ENCODE data around the gene CTSE. TPM values are rescaled to one million over a fixed set of nuclear protein-coding genes. Genes with fewer than 3 reads are reported as not detected.
"Not testable (repeated sequence)": the region's sequence is repeated elsewhere in the genome, so short reads cannot be mapped to it uniquely, and the experiment has no call there.

CTSE gene
- total RNA-seq, 2 donors from 2014 or later, result not detected

- no peaks in the 10 kb centered on the region for H3K36me3 ChIP-seq
- 86% methylated on average over 5 of the region's 6 CpGs for WGBS
- H3K27me3 ChIP-seq (replicated peaks; ENCODE audit: insufficient read depth), result no peaks in the 10 kb centered on the region
- H3K27ac ChIP-seq, result no peak overlapping the region
- TF ChIP-seq POLR2AphosphoS5 (IDR thresholded peaks at IDR 0.05) (no peak), CTCF (IDR thresholded peaks at IDR 0.05) (no peak), POLR2A (IDR thresholded peaks at IDR 0.05) (no peak)
- no peaks in the 10 kb centered on the region for H3K4me1 ChIP-seq (replicated peaks)
- no peaks in the 10 kb centered on the region for H3K9me3 ChIP-seq
- H3K4me3 ChIP-seq, result no peak overlapping the region
- DNase-seq (ENCODE audit: low spot score), result no peak
- intact Hi-C loops (cut with DNase I), result no loop called here
Measured at GRCh38 chr1:206066479-206067171, 42.9 kb upstream of the CTSE start.

DNA sequence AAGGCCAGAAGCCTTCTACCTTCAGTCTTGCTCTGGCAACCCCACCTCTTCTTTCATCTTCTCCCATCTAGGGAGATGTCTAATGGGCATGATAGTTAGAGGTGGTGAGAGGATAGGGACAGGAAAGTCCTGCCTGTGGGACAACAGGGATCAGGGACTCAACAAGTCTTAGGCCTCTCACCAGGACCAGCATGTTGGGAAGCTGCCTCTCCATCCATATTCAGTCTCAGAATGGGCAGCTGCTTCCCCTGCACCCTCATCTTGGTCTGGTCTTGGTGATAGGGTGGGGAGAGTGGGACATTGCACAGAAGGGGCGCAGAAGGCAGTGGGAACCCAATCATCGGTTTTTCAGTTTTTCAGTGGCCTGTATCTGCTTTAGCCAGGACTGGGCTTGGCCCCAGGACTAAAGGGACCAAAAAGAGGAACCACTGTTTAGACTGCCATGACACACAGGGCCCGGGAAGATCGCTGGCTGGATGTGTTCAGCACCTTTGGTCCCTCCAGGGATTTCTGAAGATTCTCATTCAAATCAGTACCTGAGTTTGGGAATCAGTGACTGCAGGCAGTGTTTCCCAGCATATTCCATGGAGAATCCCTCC lies 42.0 kb upstream of the CTSE start:
- Histone ChIP-seq H3K27ac (no peak overlapping the region), H3K27me3 (replicated peaks; ENCODE audit: insufficient read depth) (no peaks in the 10 kb centered on the region), H3K4me1 (replicated peaks) (no peaks in the 10 kb centered on the region), H3K36me3 (no peaks in the 10 kb centered on the region), H3K4me3 (no peak overlapping the region), H3K9me3 (no peaks in the 10 kb centered on the region)
- DNase-seq (ENCODE audit: low spot score), result no peak
- intact Hi-C loops (cut with DNase I), result no loop called here
- TF ChIP-seq CTCF (IDR thresholded peaks at IDR 0.05), result no peak
- no peak for TF ChIP-seq POLR2AphosphoS5 (IDR thresholded peaks at IDR 0.05)
- no peak for TF ChIP-seq POLR2A (IDR thresholded peaks at IDR 0.05)
- WGBS, result 98% methylated on average over 4 of the region's 4 CpGs

GRCh38 chr1:206064501-206064900 lies 40.8 kb upstream of the CTSE start:
- H3K4me1 ChIP-seq (replicated peaks); DNase-seq (ENCODE audit: low spot score); H3K36me3 ChIP-seq; H3K27me3 ChIP-seq (replicated peaks; ENCODE audit: insufficient read depth); H3K9me3 ChIP-seq; intact Hi-C loops (cut with DNase I); H3K4me3 ChIP-seq; H3K27ac ChIP-seq: not testable (repeated sequence)
- WGBS, result 82% methylated on average over 11 of the region's 25 CpGs

DNA sequence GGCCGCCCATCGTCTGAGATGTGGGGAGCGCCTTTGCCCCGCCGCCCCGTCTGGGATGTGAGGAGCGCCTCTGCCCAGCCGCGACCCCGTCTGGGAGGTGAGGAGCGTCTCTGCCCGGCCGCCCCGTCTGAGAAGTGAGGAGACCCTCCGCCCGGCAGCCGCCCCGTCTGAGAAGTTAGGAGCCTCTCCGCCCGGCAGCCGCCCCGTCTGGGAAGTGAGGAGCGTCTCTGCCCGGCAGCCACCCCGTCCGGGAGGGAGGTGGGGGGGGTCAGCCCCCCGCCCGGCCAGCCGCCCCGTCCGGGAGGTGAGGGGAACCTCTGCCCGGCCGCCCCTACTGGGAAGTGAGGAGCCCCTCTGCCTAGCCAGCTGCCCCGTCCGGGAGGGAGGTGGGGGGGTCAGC lies 40.3 kb upstream of the CTSE start:
- H3K9me3 ChIP-seq; DNase-seq (ENCODE audit: low spot score); H3K4me3 ChIP-seq; intact Hi-C loops (cut with DNase I); H3K27ac ChIP-seq; H3K36me3 ChIP-seq; H3K4me1 ChIP-seq (replicated peaks); H3K27me3 ChIP-seq (replicated peaks; ENCODE audit: insufficient read depth): not testable (repeated sequence)
- WGBS, result 96% methylated on average over 21 of the region's 35 CpGs

- 83% methylated on average over 6 of the region's 6 CpGs for WGBS
- TF ChIP-seq CTCF (IDR thresholded peaks at IDR 0.05) (no peak), POLR2AphosphoS5 (IDR thresholded peaks at IDR 0.05) (no peak), POLR2A (IDR thresholded peaks at IDR 0.05) (no peak)
- intact Hi-C loops (cut with DNase I), result no loop called here
- Histone ChIP-seq H3K4me1 (replicated peaks) (no peaks in the 10 kb centered on the region), H3K9me3 (no peaks in the 10 kb centered on the region), H3K27me3 (replicated peaks; ENCODE audit: insufficient read depth) (no peaks in the 10 kb centered on the region), H3K4me3 (no peak overlapping the region), H3K27ac (no peak overlapping the region), H3K36me3 (no peaks in the 10 kb centered on the region)
- no peak for DNase-seq (ENCODE audit: low spot score)
Measured at GRCh38 chr1:206062464-206062863, 38.8 kb upstream of the CTSE start.

- Histone ChIP-seq H3K27me3 (replicated peaks; ENCODE audit: insufficient read depth) (no peaks in the 10 kb centered on the region), H3K36me3 (no peaks in the 10 kb centered on the region), H3K4me3 (no peak overlapping the region), H3K27ac (no peak overlapping the region), H3K4me1 (replicated peaks) (no peaks in the 10 kb centered on the region), H3K9me3 (no peaks in the 10 kb centered on the region)
- TF ChIP-seq CTCF (IDR thresholded peaks at IDR 0.05) (no peak), POLR2AphosphoS5 (IDR thresholded peaks at IDR 0.05) (no peak), POLR2A (IDR thresholded peaks at IDR 0.05) (no peak)
- WGBS, result 94% methylated on average over 3 of the region's 3 CpGs
- intact Hi-C loops (cut with DNase I), result no loop called here
- no peak for DNase-seq (ENCODE audit: low spot score)
Measured at GRCh38 chr1:206060844-206061243, 37.1 kb upstream of the CTSE start.

Data from prostate gland (tissue), 2 donors.